Hepatocyte (in vitro differentiated cells): ENCODE results near the gene LMNB1.

Experiments used
- EZH2 ChIP-seq: fragments of 200-600 bp; sonication (generic); IDR thresholded peaks from 2 replicates; pipeline ENCODE4 v1.6.1; 2016; ENCODE audit warnings: antibody characterized with exemption, mild to moderate bottlenecking, borderline replicate concordance
- TF ChIP-seq, protein P1 (sequence below): fragments of 200-600 bp; sonication (generic); IDR thresholded peaks from 2 replicates; pipeline ENCODE4 v1.5.1; 2016; ENCODE audit warnings: antibody characterized with exemption, mild to moderate bottlenecking; ENCODE audit not compliant: poor library complexity

DNA sequence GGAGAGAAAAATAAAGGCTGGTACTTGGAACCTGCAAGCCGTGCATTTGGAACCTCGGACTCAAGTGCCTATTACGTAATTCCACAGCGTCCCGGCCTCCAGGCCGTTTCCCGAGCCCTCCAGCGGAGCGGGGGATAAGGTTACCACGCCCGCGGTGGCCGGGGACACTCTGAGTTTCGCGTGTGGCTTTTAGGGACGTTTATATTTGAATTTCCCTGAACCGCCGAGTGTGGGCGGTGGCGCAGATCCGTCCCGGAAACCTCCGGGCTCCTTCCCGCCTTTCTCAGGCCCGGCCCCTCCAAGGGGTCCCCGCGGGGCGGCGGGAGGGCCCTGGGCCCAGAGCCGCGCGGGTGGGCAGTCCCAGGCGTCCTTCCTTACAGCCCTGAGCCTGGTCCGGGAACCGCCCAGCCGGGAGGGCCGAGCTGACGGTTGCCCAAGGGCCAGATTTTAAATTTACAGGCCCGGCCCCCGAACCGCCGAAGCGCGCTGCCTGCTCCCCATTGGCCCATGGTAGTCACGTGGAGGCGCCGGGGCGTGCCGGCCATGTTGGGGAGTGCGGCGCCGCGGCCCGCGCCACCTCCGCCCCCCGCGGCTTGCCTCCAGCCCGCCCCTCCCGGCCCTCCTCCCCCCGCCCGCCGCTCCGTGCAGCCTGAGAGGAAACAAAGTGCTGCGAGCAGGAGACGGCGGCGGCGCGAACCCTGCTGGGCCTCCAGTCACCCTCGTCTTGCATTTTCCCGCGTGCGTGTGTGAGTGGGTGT lies at the start of gene LMNB1:
- TF ChIP-seq, protein P1, sequence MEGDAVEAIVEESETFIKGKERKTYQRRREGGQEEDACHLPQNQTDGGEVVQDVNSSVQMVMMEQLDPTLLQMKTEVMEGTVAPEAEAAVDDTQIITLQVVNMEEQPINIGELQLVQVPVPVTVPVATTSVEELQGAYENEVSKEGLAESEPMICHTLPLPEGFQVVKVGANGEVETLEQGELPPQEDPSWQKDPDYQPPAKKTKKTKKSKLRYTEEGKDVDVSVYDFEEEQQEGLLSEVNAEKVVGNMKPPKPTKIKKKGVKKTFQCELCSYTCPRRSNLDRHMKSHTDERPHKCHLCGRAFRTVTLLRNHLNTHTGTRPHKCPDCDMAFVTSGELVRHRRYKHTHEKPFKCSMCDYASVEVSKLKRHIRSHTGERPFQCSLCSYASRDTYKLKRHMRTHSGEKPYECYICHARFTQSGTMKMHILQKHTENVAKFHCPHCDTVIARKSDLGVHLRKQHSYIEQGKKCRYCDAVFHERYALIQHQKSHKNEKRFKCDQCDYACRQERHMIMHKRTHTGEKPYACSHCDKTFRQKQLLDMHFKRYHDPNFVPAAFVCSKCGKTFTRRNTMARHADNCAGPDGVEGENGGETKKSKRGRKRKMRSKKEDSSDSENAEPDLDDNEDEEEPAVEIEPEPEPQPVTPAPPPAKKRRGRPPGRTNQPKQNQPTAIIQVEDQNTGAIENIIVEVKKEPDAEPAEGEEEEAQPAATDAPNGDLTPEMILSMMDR, result no peak
- TF ChIP-seq EZH2, result no peak
